Spleen (tissue), 7 donors: ENCODE results near the gene SH2D4B.

Experiments used
- POLR2A ChIP-seq, 3 donors: fragments of 450-650 bp; IDR thresholded peaks; one replicate each; pipeline ENCODE4 v1.5.1; 2017; ENCODE audit warnings: antibody characterized with exemption in 3 of 3, mild to moderate bottlenecking in 1 of 3
- POLR2AphosphoS5 ChIP-seq, 3 donors: sonication (generic); formaldehyde crosslinking; IDR thresholded peaks; one replicate each; pipeline ENCODE4 v1.5.1; 2017; ENCODE audit warnings: antibody characterized with exemption in 3 of 3
- TF ChIP-seq, protein P1 (sequence below), 11 experiments: fragments of 200-600 bp in 7 of 11; fragments of 450-650 bp in 4 of 11; sonication (generic) in 4 of 11; IDR thresholded peaks in 8 of 11; conservative IDR thresholded peaks in 3 of 11; 1 replicate in 7 of 11; 2 replicates in 4 of 11; pipeline versions ENCODE4 v1.4.0 to v1.8.0; 2016 to 2021; ENCODE audit warnings: antibody characterized with exemption in 11 of 11, inconsistent platforms in 4 of 11, mild to moderate bottlenecking in 1 of 11
- donor health status: DM: no; HTN: no; CAD: no; lungs with moderate emphysema.
- donor health status: DM: no; HTN: no; CAD: no.
- donor health status: DM: no; HTN: no; CAD: no.

DNA sequence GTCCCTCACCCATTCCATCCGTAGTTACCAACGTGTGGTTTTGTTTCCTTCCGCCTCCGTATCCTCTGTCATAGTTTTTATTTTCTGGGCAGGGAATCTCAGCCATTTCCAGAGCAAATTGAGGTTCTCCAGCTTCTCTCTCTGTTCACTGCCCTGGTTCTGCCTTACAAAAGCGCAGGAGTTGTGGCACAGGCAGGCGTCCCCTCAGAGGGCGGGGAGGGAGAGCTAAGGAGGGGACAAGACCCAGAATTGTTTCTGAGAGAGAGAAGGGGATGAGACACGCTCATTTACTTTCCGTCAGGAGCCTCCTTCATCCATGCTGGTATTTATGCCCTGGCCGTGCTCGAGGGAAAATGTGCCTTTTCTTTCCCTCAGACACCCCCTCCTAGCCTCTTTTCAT, 71.0 kb downstream of the SH2D4B start:
- TF ChIP-seq, protein P1, sequence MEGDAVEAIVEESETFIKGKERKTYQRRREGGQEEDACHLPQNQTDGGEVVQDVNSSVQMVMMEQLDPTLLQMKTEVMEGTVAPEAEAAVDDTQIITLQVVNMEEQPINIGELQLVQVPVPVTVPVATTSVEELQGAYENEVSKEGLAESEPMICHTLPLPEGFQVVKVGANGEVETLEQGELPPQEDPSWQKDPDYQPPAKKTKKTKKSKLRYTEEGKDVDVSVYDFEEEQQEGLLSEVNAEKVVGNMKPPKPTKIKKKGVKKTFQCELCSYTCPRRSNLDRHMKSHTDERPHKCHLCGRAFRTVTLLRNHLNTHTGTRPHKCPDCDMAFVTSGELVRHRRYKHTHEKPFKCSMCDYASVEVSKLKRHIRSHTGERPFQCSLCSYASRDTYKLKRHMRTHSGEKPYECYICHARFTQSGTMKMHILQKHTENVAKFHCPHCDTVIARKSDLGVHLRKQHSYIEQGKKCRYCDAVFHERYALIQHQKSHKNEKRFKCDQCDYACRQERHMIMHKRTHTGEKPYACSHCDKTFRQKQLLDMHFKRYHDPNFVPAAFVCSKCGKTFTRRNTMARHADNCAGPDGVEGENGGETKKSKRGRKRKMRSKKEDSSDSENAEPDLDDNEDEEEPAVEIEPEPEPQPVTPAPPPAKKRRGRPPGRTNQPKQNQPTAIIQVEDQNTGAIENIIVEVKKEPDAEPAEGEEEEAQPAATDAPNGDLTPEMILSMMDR (IDR thresholded peaks at IDR 0.05 in 8 of 11, conservative IDR thresholded peaks at IDR 0.05 in 3 of 11) = no peak
- TF ChIP-seq POLR2A (IDR thresholded peaks at IDR 0.05) (no peak), POLR2AphosphoS5 (IDR thresholded peaks at IDR 0.05) (no peak)
